Hematopoietic multipotent progenitor cell treated with erythropoietin and hydrocortisone succinate and interleukin-3 and kit ligand, for 17 days (in vitro differentiated cells): ENCODE measurements around the gene TNFRSF19.

Source experiments
- DNase-seq: peaks from one replicate; pipeline ENCODE4 v3.0.0-alpha.2; 2015; ENCODE audit warnings: low spot score

Gene TNFRSF19

GRCh38 chr13:23608138-23608537 lies 37.9 kb downstream of the TNFRSF19 start:
- no peak for DNase-seq

GRCh38 chr13:23608701-23609413 lies 38.6 kb downstream of the TNFRSF19 start:
- no peak for DNase-seq

GRCh38 chr13:23609414-23609760 lies 39.2 kb downstream of the TNFRSF19 start:
- peak; percentile 10 for DNase-seq

GRCh38 chr13:23609874-23610576 lies 39.8 kb downstream of the TNFRSF19 start:
- DNase-seq = peak; percentile 19

- DNase-seq = no peak
These were observed 40.8 kb downstream of the TNFRSF19 start for GRCh38 chr13:23610966-23611491.

GRCh38 chr13:23612182-23612581 lies 42.0 kb downstream of the TNFRSF19 start:
- DNase-seq = no peak

- DNase-seq = no peak
These were observed 42.5 kb downstream of the TNFRSF19 start for GRCh38 chr13:23612731-23613130.

GRCh38 chr13:23613596-23613995 lies 43.4 kb downstream of the TNFRSF19 start:
- no peak for DNase-seq

GRCh38 chr13:23615395-23616081 lies 45.3 kb downstream of the TNFRSF19 start:
- no peak for DNase-seq

- DNase-seq = no peak
These were observed 46.0 kb downstream of the TNFRSF19 start for GRCh38 chr13:23616228-23616627.

GRCh38 chr13:23617551-23618024 lies 47.4 kb downstream of the TNFRSF19 start:
- no peak for DNase-seq

GRCh38 chr13:23618341-23618740 lies 48.1 kb downstream of the TNFRSF19 start:
- DNase-seq = no peak

- DNase-seq = no peak
These were observed 49.0 kb downstream of the TNFRSF19 start for GRCh38 chr13:23619068-23619855.

GRCh38 chr13:23620211-23620610 lies 50.0 kb downstream of the TNFRSF19 start:
- DNase-seq = no peak

GRCh38 chr13:23620613-23621315 lies 50.6 kb downstream of the TNFRSF19 start:
- DNase-seq = no peak

GRCh38 chr13:23621316-23621645 lies 51.1 kb downstream of the TNFRSF19 start:
- DNase-seq = no peak

GRCh38 chr13:23622985-23623384 lies 52.8 kb downstream of the TNFRSF19 start:
- no peak for DNase-seq

- DNase-seq = no peak
These were observed 53.2 kb downstream of the TNFRSF19 start for GRCh38 chr13:23623394-23623793.

GRCh38 chr13:23626700-23627099 lies 56.5 kb downstream of the TNFRSF19 start:
- no peak for DNase-seq

GRCh38 chr13:23627410-23627809 lies 57.2 kb downstream of the TNFRSF19 start:
- DNase-seq = no peak

GRCh38 chr13:23628250-23628649 lies 58.0 kb downstream of the TNFRSF19 start:
- no peak for DNase-seq
